Measurements from ENCODE around the gene UPF3A.

The UPF3A gene

DNA sequence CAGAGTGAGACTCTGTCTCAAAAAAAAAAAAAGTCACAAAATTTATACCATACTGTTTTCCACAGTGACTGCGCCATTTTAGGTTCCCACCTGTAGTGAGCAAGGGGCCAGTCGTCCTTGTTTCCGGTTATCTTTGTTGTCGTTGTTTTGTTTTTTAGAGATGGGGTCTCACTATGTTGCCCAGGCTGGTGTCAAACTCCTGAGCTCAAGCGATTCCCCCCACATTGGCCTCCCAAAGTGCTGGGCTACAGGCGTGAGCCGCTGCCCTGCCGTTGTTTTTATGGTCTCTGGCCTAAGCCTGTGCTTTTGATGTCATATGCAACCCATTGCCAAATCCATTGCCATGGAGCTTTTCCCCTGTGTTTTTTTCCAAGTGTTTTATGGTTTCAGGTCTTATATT lies 3.3 kb downstream of the UPF3A start:
- H3K27ac ChIP-seq (ENCODE audit: low read depth, low read length) = no peak overlapping the region
- peaks cover 7% of the 10 kb centered on the region; the same call in 1 of the 2 replicates for H3K4me1 ChIP-seq (ENCODE audit: control insufficient read depth, insufficient read depth, low read length)
- H3K36me3 ChIP-seq (ENCODE audit: control insufficient read depth, insufficient read depth, low read length) = peaks cover 60% of the 10 kb centered on the region
- H3K4me3 ChIP-seq (ENCODE audit: low read depth, low read length) = no peak overlapping the region
- H3K9ac ChIP-seq (ENCODE audit: low read length) = no peak overlapping the region
- no peaks in the 10 kb centered on the region for H3K9me3 ChIP-seq (ENCODE audit: control insufficient read depth, insufficient read depth, low read depth, low read length)
- no peaks in the 10 kb centered on the region for H3K27me3 ChIP-seq (ENCODE audit: control insufficient read depth, insufficient read depth, low read length)

GRCh38 chr13:114285166-114285808 lies 3.9 kb downstream of the UPF3A start:
- peaks cover 6% of the 10 kb centered on the region; the same call in 1 of the 2 replicates for H3K4me1 ChIP-seq (ENCODE audit: control insufficient read depth, insufficient read depth, low read length)
- no peak overlapping the region for H3K9ac ChIP-seq (ENCODE audit: low read length)
- H3K9me3 ChIP-seq (ENCODE audit: control insufficient read depth, insufficient read depth, low read depth, low read length) = no peaks in the 10 kb centered on the region
- no peaks in the 10 kb centered on the region for H3K27me3 ChIP-seq (ENCODE audit: control insufficient read depth, insufficient read depth, low read length)
- H3K36me3 ChIP-seq (ENCODE audit: control insufficient read depth, insufficient read depth, low read length) = peaks cover 66% of the 10 kb centered on the region
- H3K4me3 ChIP-seq (ENCODE audit: low read depth, low read length) = no peak overlapping the region
- H3K27ac ChIP-seq (ENCODE audit: low read depth, low read length) = no peak overlapping the region

GRCh38 chr13:114286808-114287207 lies 5.4 kb downstream of the UPF3A start:
- Histone ChIP-seq H3K36me3 (ENCODE audit: control insufficient read depth, insufficient read depth, low read length) (peaks cover 75% of the 10 kb centered on the region), H3K9me3 (ENCODE audit: control insufficient read depth, insufficient read depth, low read depth, low read length) (no peaks in the 10 kb centered on the region), H3K4me1 (ENCODE audit: control insufficient read depth, insufficient read depth, low read length) (no peaks in the 10 kb centered on the region), H3K9ac (ENCODE audit: low read length) (no peak overlapping the region), H3K27me3 (ENCODE audit: control insufficient read depth, insufficient read depth, low read length) (no peaks in the 10 kb centered on the region), H3K27ac (ENCODE audit: low read depth, low read length) (no peak overlapping the region), H3K4me3 (ENCODE audit: low read depth, low read length) (no peak overlapping the region)

GRCh38 chr13:114288157-114288591 lies 6.8 kb downstream of the UPF3A start:
- H3K4me3 ChIP-seq (ENCODE audit: low read depth, low read length) = no peak overlapping the region
- no peaks in the 10 kb centered on the region for H3K4me1 ChIP-seq (ENCODE audit: control insufficient read depth, insufficient read depth, low read length)
- H3K9ac ChIP-seq (ENCODE audit: low read length) = no peak overlapping the region
- no peaks in the 10 kb centered on the region for H3K9me3 ChIP-seq (ENCODE audit: control insufficient read depth, insufficient read depth, low read depth, low read length)
- no peaks in the 10 kb centered on the region for H3K27me3 ChIP-seq (ENCODE audit: control insufficient read depth, insufficient read depth, low read length)
- H3K36me3 ChIP-seq (ENCODE audit: control insufficient read depth, insufficient read depth, low read length) = peaks cover 87% of the 10 kb centered on the region
- H3K27ac ChIP-seq (ENCODE audit: low read depth, low read length) = no peak overlapping the region

- H3K36me3 ChIP-seq (ENCODE audit: control insufficient read depth, insufficient read depth, low read length) = peaks cover 76% of the 10 kb centered on the region
- H3K4me1 ChIP-seq (ENCODE audit: control insufficient read depth, insufficient read depth, low read length) = no peaks in the 10 kb centered on the region
- no peaks in the 10 kb centered on the region for H3K9me3 ChIP-seq (ENCODE audit: control insufficient read depth, insufficient read depth, low read depth, low read length)
- no peak overlapping the region for H3K4me3 ChIP-seq (ENCODE audit: low read depth, low read length)
- H3K9ac ChIP-seq (ENCODE audit: low read length) = no peak overlapping the region
- no peaks in the 10 kb centered on the region for H3K27me3 ChIP-seq (ENCODE audit: control insufficient read depth, insufficient read depth, low read length)
- no peak overlapping the region for H3K27ac ChIP-seq (ENCODE audit: low read depth, low read length)
Observed at GRCh38 chr13:114296448-114296847, 15.0 kb downstream of the UPF3A start.

DNA sequence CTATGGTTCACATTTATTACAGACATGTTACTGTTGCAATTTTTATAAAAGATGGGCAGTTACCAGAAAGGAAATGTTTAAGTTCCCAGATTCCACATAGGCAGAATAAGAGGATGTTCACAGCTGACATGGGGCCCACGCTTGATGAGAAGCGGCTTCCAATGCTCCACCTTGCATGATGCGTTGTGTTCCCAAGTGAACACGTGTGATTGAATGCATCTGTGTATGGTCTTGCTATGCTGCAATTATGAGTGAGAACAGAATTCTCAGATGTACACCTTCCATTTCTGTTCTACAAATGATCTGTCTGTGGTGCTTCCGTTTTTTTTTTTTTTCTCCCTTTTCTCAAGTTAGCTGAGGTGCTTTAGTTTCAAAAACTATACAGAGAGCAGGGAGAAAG lies 15.5 kb downstream of the UPF3A start:
- H3K27ac ChIP-seq (ENCODE audit: low read depth, low read length) = no peak overlapping the region
- H3K4me1 ChIP-seq (ENCODE audit: control insufficient read depth, insufficient read depth, low read length) = no peaks in the 10 kb centered on the region
- H3K4me3 ChIP-seq (ENCODE audit: low read depth, low read length) = no peak overlapping the region
- no peaks in the 10 kb centered on the region for H3K27me3 ChIP-seq (ENCODE audit: control insufficient read depth, insufficient read depth, low read length)
- H3K36me3 ChIP-seq (ENCODE audit: control insufficient read depth, insufficient read depth, low read length) = peaks cover 76% of the 10 kb centered on the region
- H3K9ac ChIP-seq (ENCODE audit: low read length) = no peak overlapping the region
- H3K9me3 ChIP-seq (ENCODE audit: control insufficient read depth, insufficient read depth, low read depth, low read length) = no peaks in the 10 kb centered on the region

DNA sequence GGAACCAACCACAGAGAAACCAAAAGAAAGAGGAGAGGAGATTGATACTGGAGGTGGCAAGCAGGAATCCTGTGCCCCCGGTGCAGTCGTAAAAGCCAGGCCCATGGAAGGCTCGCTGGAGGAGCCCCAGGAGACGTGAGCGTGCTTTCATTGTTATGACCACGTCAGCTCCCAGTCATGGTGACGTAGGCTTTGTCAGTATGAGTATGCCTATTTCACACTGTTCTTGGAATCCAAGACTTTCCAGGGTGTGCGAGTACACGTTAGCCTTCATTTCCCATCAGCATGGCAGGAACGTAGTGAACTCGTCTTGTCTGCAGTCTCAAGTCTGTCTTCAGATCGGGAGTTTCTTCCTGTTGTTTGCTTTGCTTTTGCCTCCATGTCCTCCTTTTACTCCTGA lies 17.5 kb downstream of the UPF3A start:
- H3K9me3 ChIP-seq (ENCODE audit: control insufficient read depth, insufficient read depth, low read depth, low read length) = no peaks in the 10 kb centered on the region
- no peak overlapping the region for H3K9ac ChIP-seq (ENCODE audit: low read length)
- no peak overlapping the region for H3K27ac ChIP-seq (ENCODE audit: low read depth, low read length)
- H3K36me3 ChIP-seq (ENCODE audit: control insufficient read depth, insufficient read depth, low read length) = peaks cover 77% of the 10 kb centered on the region
- no peaks in the 10 kb centered on the region for H3K27me3 ChIP-seq (ENCODE audit: control insufficient read depth, insufficient read depth, low read length)
- no peaks in the 10 kb centered on the region for H3K4me1 ChIP-seq (ENCODE audit: control insufficient read depth, insufficient read depth, low read length)
- no peak overlapping the region for H3K4me3 ChIP-seq (ENCODE audit: low read depth, low read length)

DNA sequence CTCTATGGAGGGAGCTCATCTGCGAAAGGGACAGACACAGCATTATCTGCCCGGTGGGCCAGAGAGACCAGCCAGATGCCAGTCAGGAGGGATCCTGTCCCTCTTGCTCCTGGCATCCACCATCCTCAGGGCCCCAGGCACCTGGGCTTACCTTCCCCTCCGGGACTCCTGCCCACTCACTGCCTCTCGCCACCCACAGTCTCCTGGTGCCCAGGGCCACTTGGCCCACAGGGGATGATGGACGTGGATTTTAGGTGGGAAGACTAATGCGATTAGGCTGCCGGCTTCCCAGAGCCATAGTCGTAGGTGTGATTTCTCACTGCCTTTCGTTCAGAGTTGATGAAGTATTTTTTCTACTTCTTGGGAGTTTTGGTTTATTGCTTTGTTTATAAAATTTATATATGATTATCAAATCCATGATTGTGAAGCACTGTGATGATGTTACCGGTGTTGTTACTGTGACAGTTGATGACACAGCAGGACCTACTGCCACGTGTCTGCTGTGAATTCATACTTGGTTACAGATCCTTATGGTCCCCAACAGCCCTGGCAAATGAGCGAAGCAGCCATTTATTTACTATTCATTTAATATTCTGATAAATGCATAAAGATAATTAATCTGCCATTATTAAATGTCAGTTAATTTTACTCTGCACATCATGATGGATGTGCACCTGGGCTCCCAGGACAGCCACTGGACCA lies 18.4 kb downstream of the UPF3A start:
- Histone ChIP-seq H3K9ac (ENCODE audit: low read length) (no peak overlapping the region), H3K9me3 (ENCODE audit: control insufficient read depth, insufficient read depth, low read depth, low read length) (no peaks in the 10 kb centered on the region), H3K27me3 (ENCODE audit: control insufficient read depth, insufficient read depth, low read length) (no peaks in the 10 kb centered on the region), H3K27ac (ENCODE audit: low read depth, low read length) (no peak overlapping the region), H3K36me3 (ENCODE audit: control insufficient read depth, insufficient read depth, low read length) (peaks cover 83% of the 10 kb centered on the region), H3K4me3 (ENCODE audit: low read depth, low read length) (no peak overlapping the region), H3K4me1 (ENCODE audit: control insufficient read depth, insufficient read depth, low read length) (no peaks in the 10 kb centered on the region)

DNA sequence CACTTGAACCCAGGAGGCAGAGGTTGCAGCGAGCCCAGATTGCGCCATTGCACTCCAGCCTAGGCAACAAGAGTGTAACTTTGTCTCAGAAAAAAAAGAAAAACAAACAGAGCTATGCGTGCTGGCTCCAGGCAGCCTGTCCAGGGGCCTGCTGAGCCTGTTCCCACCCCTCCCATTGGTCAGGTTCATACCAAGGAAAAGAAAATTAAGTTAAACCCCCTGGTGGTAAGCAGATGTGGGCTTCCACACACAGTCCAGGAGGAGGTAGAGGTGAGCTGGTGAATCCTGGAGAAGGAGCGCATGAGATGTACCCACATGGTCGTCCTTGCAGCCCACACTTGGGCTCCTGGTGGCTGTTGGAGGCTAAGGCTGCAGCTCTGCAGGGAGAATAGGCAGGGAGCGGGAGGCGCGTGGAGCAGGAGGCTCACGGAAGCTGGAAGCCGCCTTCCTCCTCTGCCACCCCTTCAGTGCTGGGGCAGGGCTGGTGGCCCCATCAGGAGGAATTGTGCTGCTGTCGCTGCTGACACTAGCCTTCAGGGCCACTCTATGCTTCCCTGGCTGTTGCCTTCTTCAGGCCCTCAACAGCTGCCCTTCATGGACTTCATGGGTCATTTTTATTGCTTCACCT lies 22.4 kb downstream of the UPF3A start:
- Histone ChIP-seq H3K4me1 (ENCODE audit: control insufficient read depth, insufficient read depth, low read length) (no peaks in the 10 kb centered on the region), H3K9ac (ENCODE audit: low read length) (no peak overlapping the region), H3K36me3 (ENCODE audit: control insufficient read depth, insufficient read depth, low read length) (peaks cover 69% of the 10 kb centered on the region), H3K27ac (ENCODE audit: low read depth, low read length) (no peak overlapping the region), H3K4me3 (ENCODE audit: low read depth, low read length) (no peak overlapping the region), H3K9me3 (ENCODE audit: control insufficient read depth, insufficient read depth, low read depth, low read length) (no peaks in the 10 kb centered on the region), H3K27me3 (ENCODE audit: control insufficient read depth, insufficient read depth, low read length) (no peaks in the 10 kb centered on the region)

GRCh38 chr13:114304346-114305034 lies 23.1 kb downstream of the UPF3A start:
- H3K27me3 ChIP-seq (ENCODE audit: control insufficient read depth, insufficient read depth, low read length) = no peaks in the 10 kb centered on the region
- no peaks in the 10 kb centered on the region for H3K4me1 ChIP-seq (ENCODE audit: control insufficient read depth, insufficient read depth, low read length)
- H3K36me3 ChIP-seq (ENCODE audit: control insufficient read depth, insufficient read depth, low read length) = peaks cover 62% of the 10 kb centered on the region
- H3K9ac ChIP-seq (ENCODE audit: low read length) = no peak overlapping the region
- H3K9me3 ChIP-seq (ENCODE audit: control insufficient read depth, insufficient read depth, low read depth, low read length) = no peaks in the 10 kb centered on the region
- H3K27ac ChIP-seq (ENCODE audit: low read depth, low read length) = no peak overlapping the region
- H3K4me3 ChIP-seq (ENCODE audit: low read depth, low read length) = no peak overlapping the region

GRCh38 chr13:114309086-114309485 lies 27.7 kb downstream of the UPF3A start:
- Histone ChIP-seq H3K36me3 (ENCODE audit: control insufficient read depth, insufficient read depth, low read length) (peaks cover 22% of the 10 kb centered on the region), H3K9me3 (ENCODE audit: control insufficient read depth, insufficient read depth, low read depth, low read length) (no peaks in the 10 kb centered on the region), H3K27me3 (ENCODE audit: control insufficient read depth, insufficient read depth, low read length) (no peaks in the 10 kb centered on the region), H3K27ac (ENCODE audit: low read depth, low read length) (no peak overlapping the region), H3K4me1 (ENCODE audit: control insufficient read depth, insufficient read depth, low read length) (peaks cover 4% of the 10 kb centered on the region; the same call in 1 of the 2 replicates), H3K4me3 (ENCODE audit: low read depth, low read length) (no peak overlapping the region), H3K9ac (ENCODE audit: low read length) (no peak overlapping the region)

Measured in HUES6 (cell line).